Left renal cortex interstitium (tissue), 4 donors: ENCODE results near the gene LNX1. TPM values are rescaled to one million over a fixed set of nuclear protein-coding genes. Genes with fewer than 3 reads are reported as not detected.
A peak's percentile ranks its signal among the peaks of the same experiment; 100 is the strongest.
"Not testable (repeated sequence)": the region's sequence is repeated elsewhere in the genome, so short reads cannot be mapped to it uniquely, and the experiment has no call there.

Source experiments
- DNase-seq, 4 donors: peaks; one replicate each; pipeline ENCODE4 v3.0.0-alpha.2; 2013; ENCODE audit warnings: low read depth in 4 of 4, low spot score in 2 of 4, missing footprints in 1 of 4
- polyA plus RNA-seq, 4 donors: library from polyadenylated mRNA; unstranded; fragments of 120-200 nt; gene quantifications; one replicate each; pipeline ENCODE4 v1.2.1, GENCODE V29; 2013; ENCODE audit not compliant: insufficient read length in 4 of 4

The LNX1 gene
- polyA plus RNA-seq, 4 donors: 15.8 to 17.8 (median 17.0) TPM

- DNase-seq: no peak
Observed at GRCh38 chr4:53477636-53478035, 113.7 kb downstream of the LNX1 start.

- no peak for DNase-seq
Observed at GRCh38 chr4:53477038-53477565, 114.2 kb downstream of the LNX1 start.

- DNase-seq: no peak
Observed at GRCh38 chr4:53476232-53477037, 114.9 kb downstream of the LNX1 start.

GRCh38 chr4:53466576-53466975 lies 124.7 kb downstream of the LNX1 start:
- not testable (repeated sequence) for DNase-seq

- no peak for DNase-seq
Observed at GRCh38 chr4:53465891-53466290, 125.4 kb downstream of the LNX1 start.

- DNase-seq: no peak
Observed at GRCh38 chr4:53465281-53465680, 126.0 kb downstream of the LNX1 start.

- DNase-seq: no peak
Observed at GRCh38 chr4:53463340-53463739, 127.9 kb downstream of the LNX1 start.

- DNase-seq: no peak
Observed at GRCh38 chr4:53461244-53461643, 130.0 kb downstream of the LNX1 start.

- no peak for DNase-seq
Observed at GRCh38 chr4:53459548-53459947, 131.7 kb downstream of the LNX1 start.

GRCh38 chr4:53456178-53456577 lies 135.1 kb downstream of the LNX1 start:
- DNase-seq: no peak

GRCh38 chr4:53455766-53456165 lies 135.5 kb downstream of the LNX1 start:
- DNase-seq: peak in 1 of 4 donors; percentile 3

- DNase-seq: no peak
Observed at GRCh38 chr4:53453385-53453784, 137.9 kb downstream of the LNX1 start.

- DNase-seq: no peak
Observed at GRCh38 chr4:53450773-53451172, 140.5 kb downstream of the LNX1 start.

- DNase-seq: no peak
Observed at GRCh38 chr4:53444954-53445353, 146.3 kb downstream of the LNX1 start.

GRCh38 chr4:53441564-53441963 lies 149.7 kb downstream of the LNX1 start:
- no peak for DNase-seq

GRCh38 chr4:53436251-53436650 lies 155.0 kb downstream of the LNX1 start:
- no peak for DNase-seq

- DNase-seq: no peak
Observed at GRCh38 chr4:53432528-53433424, 158.5 kb downstream of the LNX1 start.

GRCh38 chr4:53431052-53431451 lies 160.2 kb downstream of the LNX1 start:
- no peak for DNase-seq

GRCh38 chr4:53427366-53427765 lies 163.9 kb downstream of the LNX1 start:
- no peak for DNase-seq

- DNase-seq: no peak
Observed at GRCh38 chr4:53424280-53424679, 167.0 kb downstream of the LNX1 start.

- no peak for DNase-seq
Observed at GRCh38 chr4:53422367-53422766, 168.9 kb downstream of the LNX1 start.
